HCT116 (cell line): ENCODE measurements around the gene NMS.

Source experiments
- ATF3 ChIP-seq: IDR thresholded peaks from 2 replicates; pipeline ENCODE4 v1.6.1; 2012
- CTCF ChIP-seq, 3 experiments: fragments of 200-600 bp in 1 of 3; sonication (generic) in 1 of 3; IDR thresholded peaks in 2 of 3; conservative IDR thresholded peaks in 1 of 3; 2 replicates each; pipeline ENCODE4 v1.5.1; 2012 to 2017; ENCODE audit warnings: low read depth in 2 of 3, low read length in 2 of 3, antibody characterized with exemption in 1 of 3, borderline replicate concordance in 1 of 3, control low read depth in 1 of 3, mild to moderate bottlenecking in 1 of 3, mixed read lengths in 1 of 3, mixed run types in 1 of 3, moderate library complexity in 1 of 3; ENCODE audit not compliant: insufficient read depth in 1 of 3
- EZH2 ChIP-seq: fragments of 200-600 bp; sonication (generic); IDR thresholded peaks from 2 replicates; pipeline ENCODE4 v1.6.1; 2017; ENCODE audit warnings: antibody characterized with exemption, mixed run types
- JUND ChIP-seq: IDR thresholded peaks from 2 replicates; pipeline ENCODE4 v1.6.1; 2012
- MAX ChIP-seq: IDR thresholded peaks from 2 replicates; pipeline ENCODE4 v1.6.1; 2012
- POLR2A ChIP-seq: IDR thresholded peaks from 2 replicates; pipeline ENCODE4 v1.7.0; 2011; ENCODE audit warnings: borderline replicate concordance; ENCODE audit not compliant: insufficient read depth, insufficient read length; ENCODE audit errors: extremely low read depth
- POLR2AphosphoS5 ChIP-seq: IDR thresholded peaks from 2 replicates; pipeline ENCODE4 v1.6.1; 2011; ENCODE audit warnings: mild to moderate bottlenecking, low read depth, low read length, moderate library complexity
- SP1 ChIP-seq: IDR thresholded peaks from 2 replicates; pipeline ENCODE4 v1.6.1; 2012; ENCODE audit warnings: low read depth
- TCF7L2 ChIP-seq: IDR thresholded peaks from 2 replicates; pipeline ENCODE4 v1.7.0; 2011; ENCODE audit warnings: borderline replicate concordance, inconsistent platforms; ENCODE audit not compliant: insufficient read depth, insufficient read length; ENCODE audit errors: extremely low read depth
- ZFX ChIP-seq: fragments of 450-650 bp; IDR thresholded peaks from 2 replicates; pipeline ENCODE4 v1.6.1; 2017
- ZNF274 ChIP-seq: fragments of 200-500 bp; sonication (Bioruptor generic); IDR thresholded peaks from 2 replicates; pipeline ENCODE4 v1.6.1; 2014; ENCODE audit warnings: mild to moderate bottlenecking, low read depth, low read length, inconsistent platforms
- TF ChIP-seq, protein P1 (sequence below): IDR thresholded peaks from 2 replicates; pipeline ENCODE4 v1.6.1; 2011; ENCODE audit warnings: mild to moderate bottlenecking, low read length, moderate library complexity; ENCODE audit not compliant: insufficient replicate concordance; ENCODE audit errors: extremely low read depth

DNA sequence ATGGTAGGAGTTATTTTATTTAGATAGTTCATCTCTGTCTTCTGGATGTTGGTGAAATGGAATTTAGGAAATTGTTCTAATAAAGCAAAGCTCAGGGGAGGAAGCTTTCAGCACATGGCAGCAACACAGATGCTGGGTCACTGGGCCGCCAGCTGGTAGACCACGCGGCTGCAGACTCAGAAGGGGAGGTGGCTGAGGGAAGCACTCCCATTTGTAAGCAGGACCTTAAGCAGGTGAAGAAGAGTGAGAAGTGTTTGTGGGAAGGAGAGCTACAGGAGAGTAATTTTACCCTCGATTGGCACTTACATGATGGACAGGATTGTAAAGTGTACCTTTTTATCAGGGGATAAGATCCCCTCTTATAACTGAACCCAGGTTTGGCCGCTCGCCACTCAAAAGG lies 24.4 kb downstream of the NMS start:
- no peak for TF ChIP-seq CTCF (IDR thresholded peaks at IDR 0.05 in 2 of 3, conservative IDR thresholded peaks at IDR 0.05 in 1 of 3; ENCODE audit: borderline replicate concordance in 1 of 3, insufficient read depth in 1 of 3, low read depth in 2 of 3, low read length in 2 of 3)
- TF ChIP-seq, protein P1, sequence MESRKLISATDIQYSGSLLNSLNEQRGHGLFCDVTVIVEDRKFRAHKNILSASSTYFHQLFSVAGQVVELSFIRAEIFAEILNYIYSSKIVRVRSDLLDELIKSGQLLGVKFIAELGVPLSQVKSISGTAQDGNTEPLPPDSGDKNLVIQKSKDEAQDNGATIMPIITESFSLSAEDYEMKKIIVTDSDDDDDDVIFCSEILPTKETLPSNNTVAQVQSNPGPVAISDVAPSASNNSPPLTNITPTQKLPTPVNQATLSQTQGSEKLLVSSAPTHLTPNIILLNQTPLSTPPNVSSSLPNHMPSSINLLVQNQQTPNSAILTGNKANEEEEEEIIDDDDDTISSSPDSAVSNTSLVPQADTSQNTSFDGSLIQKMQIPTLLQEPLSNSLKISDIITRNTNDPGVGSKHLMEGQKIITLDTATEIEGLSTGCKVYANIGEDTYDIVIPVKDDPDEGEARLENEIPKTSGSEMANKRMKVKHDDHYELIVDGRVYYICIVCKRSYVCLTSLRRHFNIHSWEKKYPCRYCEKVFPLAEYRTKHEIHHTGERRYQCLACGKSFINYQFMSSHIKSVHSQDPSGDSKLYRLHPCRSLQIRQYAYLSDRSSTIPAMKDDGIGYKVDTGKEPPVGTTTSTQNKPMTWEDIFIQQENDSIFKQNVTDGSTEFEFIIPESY = no peak
- TF ChIP-seq POLR2A = no peak
- no peak for TF ChIP-seq EZH2
- no peak for TF ChIP-seq POLR2AphosphoS5
- TF ChIP-seq ATF3 = no peak
- TF ChIP-seq ZNF274 = no peak
- TF ChIP-seq JUND = no peak
- no peak for TF ChIP-seq MAX
- TF ChIP-seq SP1 = no peak
- TF ChIP-seq ZFX = no peak
- no peak for TF ChIP-seq TCF7L2
